GM18505 (cell line): Measurements from ENCODE around the gene KCNH2.
"Not testable (repeated sequence)": the region's sequence is repeated elsewhere in the genome, so short reads cannot be mapped to it uniquely, and the experiment has no call there.

Experiments
- ATAC-seq: cut with Tn5 transposase; IDR thresholded peaks from one replicate; pipeline ENCODE4 v1.9.1; 2021; ENCODE audit not compliant: unreplicated experiment
- POLR2A ChIP-seq: IDR thresholded peaks from 4 replicates; pipeline ENCODE4 v1.6.1; 2011; ENCODE audit warnings: borderline replicate concordance; ENCODE audit not compliant: insufficient read depth, insufficient read length; ENCODE audit errors: extremely low read depth

KCNH2 gene

GRCh38 chr7:150928541-150928940 is 49.6 kb downstream of the KCNH2 start:
- no peak for TF ChIP-seq POLR2A
- no peak for ATAC-seq

GRCh38 chr7:150927956-150928344 is 50.2 kb downstream of the KCNH2 start:
- ATAC-seq: no peak
- no peak for TF ChIP-seq POLR2A

- ATAC-seq: no peak
- no peak for TF ChIP-seq POLR2A
These were observed 50.8 kb downstream of the KCNH2 start for GRCh38 chr7:150927157-150927955.

GRCh38 chr7:150926066-150926465 is 52.1 kb downstream of the KCNH2 start:
- no peak for TF ChIP-seq POLR2A
- ATAC-seq: no peak

GRCh38 chr7:150924369-150924781 is 53.7 kb downstream of the KCNH2 start:
- no peak for TF ChIP-seq POLR2A
- ATAC-seq: no peak

- no peak for ATAC-seq
- no peak for TF ChIP-seq POLR2A
These were observed 54.3 kb downstream of the KCNH2 start for GRCh38 chr7:150923802-150924201.

- no peak for TF ChIP-seq POLR2A
- ATAC-seq: no peak
These were observed 54.9 kb downstream of the KCNH2 start for GRCh38 chr7:150923196-150923595.

- no peak for TF ChIP-seq POLR2A
- ATAC-seq: no peak
These were observed 59.0 kb downstream of the KCNH2 start for GRCh38 chr7:150919160-150919559.

GRCh38 chr7:150918378-150918777 is 59.7 kb downstream of the KCNH2 start:
- no peak for TF ChIP-seq POLR2A
- no peak for ATAC-seq

- no peak for ATAC-seq
- TF ChIP-seq POLR2A: no peak
These were observed 60.2 kb downstream of the KCNH2 start for GRCh38 chr7:150917969-150918368.

GRCh38 chr7:150916670-150917069 is 61.5 kb downstream of the KCNH2 start:
- no peak for ATAC-seq
- TF ChIP-seq POLR2A: no peak

GRCh38 chr7:150914966-150915365 is 63.2 kb downstream of the KCNH2 start:
- no peak for TF ChIP-seq POLR2A
- ATAC-seq: no peak

GRCh38 chr7:150914196-150914595 is 63.9 kb downstream of the KCNH2 start:
- no peak for TF ChIP-seq POLR2A
- no peak for ATAC-seq

GRCh38 chr7:150912427-150912826 is 65.7 kb downstream of the KCNH2 start:
- no peak for ATAC-seq
- no peak for TF ChIP-seq POLR2A

GRCh38 chr7:150911590-150912267 is 66.4 kb downstream of the KCNH2 start:
- TF ChIP-seq POLR2A: no peak
- ATAC-seq: no peak

- ATAC-seq: no peak
- no peak for TF ChIP-seq POLR2A
These were observed 67.1 kb downstream of the KCNH2 start for GRCh38 chr7:150910996-150911422.

GRCh38 chr7:150910305-150910995 is 67.7 kb downstream of the KCNH2 start:
- not testable (repeated sequence) for ATAC-seq
